Cardiac muscle cell (in vitro differentiated cells and primary cell): Measurements from ENCODE around the gene OTOA. TPM values are rescaled to one million over a fixed set of nuclear protein-coding genes. Genes with fewer than 3 reads are reported as not detected.
"Not testable (repeated sequence)": the region's sequence is repeated elsewhere in the genome, so short reads cannot be mapped to it uniquely, and the experiment has no call there.

Experiments
- DNase-seq, 2 donors: peaks; one replicate each; pipeline versions ENCODE4 v3.0.0 to v3.0.0-alpha.2; 2010 to 2017; ENCODE audit warnings: low read depth in 1 of 2, low spot score in 1 of 2
- H3K27ac ChIP-seq: fragments of 200-600 bp; sonication (generic); 2 replicates; pipeline ENCODE4 v1.5.1; 2016
- H3K27me3 ChIP-seq: fragments of 200-600 bp; sonication (generic); 2 replicates; pipeline ENCODE4 v1.6.0; 2016; ENCODE audit warnings: control low read depth
- H3K36me3 ChIP-seq: fragments of 200-600 bp; sonication (generic); 2 replicates; pipeline ENCODE4 v1.5.1; 2016; ENCODE audit warnings: control low read depth
- H3K4me1 ChIP-seq: fragments of 200-600 bp; sonication (generic); 2 replicates; pipeline ENCODE4 v1.8.1; 2017; ENCODE audit warnings: low read depth, mild to moderate bottlenecking, mixed run types
- H3K4me3 ChIP-seq: fragments of 200-600 bp; sonication (generic); 2 replicates; pipeline ENCODE4 v1.5.1; 2016; ENCODE audit warnings: mild to moderate bottlenecking
- H3K9me3 ChIP-seq: fragments of 200-600 bp; sonication (generic); 2 replicates; pipeline ENCODE4 v1.5.1; 2017; ENCODE audit warnings: low read depth, mild to moderate bottlenecking, control low read depth
- polyA plus RNA-seq: library from polyadenylated mRNA; unstranded; fragments of >200 nt; fragmentation: Nextera tagmentation; extraction: Ambion mirVana; gene quantifications from 2 replicates; pipeline ENCODE4 v1.2.1, GENCODE V29; 2016
- total RNA-seq: library from RNA; depleted of rRNA; stranded (reverse); fragments of >200 nt; gene quantifications from 2 replicates; pipeline ENCODE4 v1.2.3, GENCODE V29; 2016
- TF ChIP-seq, protein P1 (sequence below): IDR thresholded peaks from 2 replicates; pipeline ENCODE4 v1.5.1; 2012; ENCODE audit warnings: low read depth, mild to moderate bottlenecking, low read length

Gene OTOA
- total and polyA plus RNA-seq, 2 experiments from 2014 or later = 0.51 TPM; not detected in 1

GRCh38 chr16:21628772-21629171 lies 35.0 kb upstream of the OTOA start:
- H3K4me1 ChIP-seq = peaks cover 11% of the 10 kb centered on the region
- H3K9me3 ChIP-seq = no peaks in the 10 kb centered on the region
- H3K4me3 ChIP-seq = no peak overlapping the region
- no peaks in the 10 kb centered on the region for H3K27me3 ChIP-seq
- H3K27ac ChIP-seq = no peak overlapping the region
- no peak for DNase-seq
- H3K36me3 ChIP-seq = peaks cover 12% of the 10 kb centered on the region
- TF ChIP-seq, protein P1, sequence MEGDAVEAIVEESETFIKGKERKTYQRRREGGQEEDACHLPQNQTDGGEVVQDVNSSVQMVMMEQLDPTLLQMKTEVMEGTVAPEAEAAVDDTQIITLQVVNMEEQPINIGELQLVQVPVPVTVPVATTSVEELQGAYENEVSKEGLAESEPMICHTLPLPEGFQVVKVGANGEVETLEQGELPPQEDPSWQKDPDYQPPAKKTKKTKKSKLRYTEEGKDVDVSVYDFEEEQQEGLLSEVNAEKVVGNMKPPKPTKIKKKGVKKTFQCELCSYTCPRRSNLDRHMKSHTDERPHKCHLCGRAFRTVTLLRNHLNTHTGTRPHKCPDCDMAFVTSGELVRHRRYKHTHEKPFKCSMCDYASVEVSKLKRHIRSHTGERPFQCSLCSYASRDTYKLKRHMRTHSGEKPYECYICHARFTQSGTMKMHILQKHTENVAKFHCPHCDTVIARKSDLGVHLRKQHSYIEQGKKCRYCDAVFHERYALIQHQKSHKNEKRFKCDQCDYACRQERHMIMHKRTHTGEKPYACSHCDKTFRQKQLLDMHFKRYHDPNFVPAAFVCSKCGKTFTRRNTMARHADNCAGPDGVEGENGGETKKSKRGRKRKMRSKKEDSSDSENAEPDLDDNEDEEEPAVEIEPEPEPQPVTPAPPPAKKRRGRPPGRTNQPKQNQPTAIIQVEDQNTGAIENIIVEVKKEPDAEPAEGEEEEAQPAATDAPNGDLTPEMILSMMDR = no peak

DNA sequence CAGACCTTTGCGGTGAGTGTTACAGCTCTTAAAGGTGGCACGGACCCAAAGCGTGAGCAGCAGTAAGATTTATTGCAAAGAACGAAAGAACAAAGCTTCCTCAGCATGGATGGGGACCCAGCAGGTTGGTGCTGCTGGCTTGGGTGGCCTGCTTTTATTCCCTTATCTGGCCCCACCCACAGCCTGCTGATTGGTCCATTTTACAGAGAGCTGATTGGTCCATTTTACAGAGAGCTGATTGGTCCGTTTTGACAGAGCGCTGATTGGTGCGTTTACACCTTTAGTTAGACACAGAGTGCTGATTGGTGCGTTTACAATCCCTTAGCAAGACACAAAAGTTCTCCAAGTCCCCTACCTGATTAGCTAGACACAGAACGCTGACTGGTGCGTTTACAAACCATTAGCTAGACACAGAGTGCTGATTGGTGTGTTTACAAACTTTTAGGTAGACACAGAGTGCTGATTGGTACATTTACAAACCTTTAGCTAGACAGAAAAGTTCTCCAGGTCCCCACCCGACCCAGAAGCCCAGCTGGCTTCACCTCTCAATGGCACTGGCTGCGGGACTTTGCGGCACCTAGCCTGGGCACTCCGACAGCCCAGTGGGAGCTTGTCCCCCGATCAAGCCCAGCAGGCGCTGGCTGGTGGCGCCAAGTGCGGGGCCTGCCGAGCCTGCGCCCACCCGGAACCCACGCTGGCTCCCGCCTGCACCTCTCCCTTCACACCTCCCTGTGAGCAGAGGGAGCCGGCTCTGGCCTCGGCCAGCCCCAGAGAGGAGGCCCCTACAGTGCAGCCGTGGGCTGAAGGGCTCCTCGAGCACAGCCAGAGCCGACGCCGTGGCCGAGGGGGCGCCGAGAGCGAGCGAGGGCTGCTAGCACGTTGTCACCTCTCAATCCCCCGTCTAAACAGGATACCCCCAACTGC lies 33.9 kb upstream of the OTOA start:
- H3K27ac ChIP-seq, H3K27me3 ChIP-seq, H3K9me3 ChIP-seq, H3K4me3 ChIP-seq, DNase-seq: not testable (repeated sequence)
- Histone ChIP-seq H3K4me1 (peaks cover 11% of the 10 kb centered on the region), H3K36me3 (peaks cover 12% of the 10 kb centered on the region)

- H3K36me3 ChIP-seq = not testable (repeated sequence)
Measured at GRCh38 chr16:21630866-21631265, 32.9 kb upstream of the OTOA start.

GRCh38 chr16:21631376-21631775 lies 32.4 kb upstream of the OTOA start:
- H3K4me1 ChIP-seq, H3K4me3 ChIP-seq, H3K9me3 ChIP-seq, H3K27ac ChIP-seq, DNase-seq, H3K27me3 ChIP-seq, H3K36me3 ChIP-seq: not testable (repeated sequence)

More at GRCh38 chr16:21630866-21631265, 32.9 kb upstream of the OTOA start:
- H3K27ac ChIP-seq, H3K4me3 ChIP-seq, H3K27me3 ChIP-seq, DNase-seq, H3K9me3 ChIP-seq: not testable (repeated sequence)
- H3K4me1 ChIP-seq = peaks cover 11% of the 10 kb centered on the region

- not testable (repeated sequence) for H3K4me3 ChIP-seq
Measured at GRCh38 chr16:21631951-21632575, 31.7 kb upstream of the OTOA start.

DNA sequence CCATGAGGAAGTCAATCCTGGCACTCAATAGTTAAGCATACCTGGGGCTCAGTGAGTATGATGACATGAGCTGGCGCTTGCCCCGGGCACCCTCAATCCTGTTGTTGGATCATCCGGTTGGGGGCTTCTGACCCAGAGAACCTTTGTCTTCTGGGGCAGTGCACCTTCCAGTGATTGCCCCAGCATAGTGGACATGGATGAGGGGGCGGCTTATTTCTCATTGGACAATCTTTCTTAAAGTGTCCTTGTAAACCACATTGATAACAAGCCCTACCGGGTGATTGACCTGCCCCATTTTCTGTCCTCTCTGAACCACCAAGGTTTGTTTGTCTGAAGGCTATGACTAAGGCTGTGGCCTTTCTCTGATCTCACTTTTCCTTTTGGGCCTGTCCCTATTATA lies 29.6 kb upstream of the OTOA start:
- Histone ChIP-seq H3K27me3 (no peaks in the 10 kb centered on the region), H3K36me3 (peaks cover 3% of the 10 kb centered on the region), H3K27ac (no peak overlapping the region), H3K9me3 (no peaks in the 10 kb centered on the region), H3K4me1 (no peaks in the 10 kb centered on the region), H3K4me3 (no peak overlapping the region)
- TF ChIP-seq, protein P1 = no peak
- DNase-seq = no peak

More at GRCh38 chr16:21631951-21632575, 31.7 kb upstream of the OTOA start:
- not testable (repeated sequence) for H3K27ac ChIP-seq, H3K4me1 ChIP-seq, H3K36me3 ChIP-seq, DNase-seq, H3K9me3 ChIP-seq, H3K27me3 ChIP-seq

DNA sequence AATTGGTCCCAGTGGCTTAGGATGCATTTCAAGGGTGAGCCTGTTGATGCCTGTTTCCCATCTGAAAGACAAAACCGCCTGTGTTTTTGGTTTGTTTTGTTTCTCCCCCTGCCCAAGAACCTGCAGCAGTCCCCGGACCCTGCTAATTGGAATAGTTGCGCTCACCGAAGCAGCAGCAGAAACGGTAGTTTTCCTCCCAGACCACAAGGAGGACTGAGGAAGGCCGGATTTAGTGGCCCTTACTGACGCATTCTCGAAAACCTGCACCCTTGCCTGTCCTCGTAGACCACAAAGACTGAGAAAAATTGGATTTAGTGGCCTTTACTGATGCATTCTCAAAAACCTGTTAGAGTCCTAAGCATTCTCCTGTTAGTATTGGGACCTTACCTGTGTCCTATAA lies 28.1 kb upstream of the OTOA start:
- H3K4me1 ChIP-seq, DNase-seq, H3K9me3 ChIP-seq, H3K27ac ChIP-seq, H3K27me3 ChIP-seq, H3K36me3 ChIP-seq, H3K4me3 ChIP-seq: not testable (repeated sequence)
